ENCODE results near the gene CLEC19A.

CLEC19A gene

DNA sequence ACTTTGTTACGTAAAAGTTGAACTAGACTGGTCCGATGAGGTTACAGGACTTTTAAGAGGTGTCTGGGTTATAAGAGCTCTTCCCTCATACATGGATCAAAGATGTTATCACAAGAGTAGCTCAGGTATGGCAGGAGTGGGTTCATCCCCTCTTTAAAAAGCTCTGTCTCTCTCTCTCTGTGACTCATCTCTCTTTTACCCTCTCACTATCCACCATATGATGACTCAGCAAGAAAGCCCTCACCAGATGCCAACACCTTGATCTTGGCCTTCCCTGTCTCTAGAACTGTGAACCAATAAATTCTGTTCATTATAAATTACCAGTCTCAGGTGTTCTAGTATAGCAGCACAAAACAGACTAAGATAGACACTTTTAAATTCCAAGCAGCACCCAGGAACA is 1.9 kb upstream of the CLEC19A start:
- DNase-seq (ENCODE audit: low read depth) = no peak
- H3K4me3 ChIP-seq (ENCODE audit: low read depth, low read length) = no peak overlapping the region

GRCh38 chr16:19284207-19284606 is 1.3 kb upstream of the CLEC19A start:
- no peak for TF ChIP-seq CTCF (conservative IDR thresholded peaks at IDR 0.05; ENCODE audit: low read depth, low read length)
- H3K4me3 ChIP-seq (ENCODE audit: low read depth, low read length) = no peak overlapping the region
- DNase-seq (ENCODE audit: low read depth) = no peak

More for the DNA sequence above, 1.9 kb upstream of the CLEC19A start:
- TF ChIP-seq CTCF (conservative IDR thresholded peaks at IDR 0.05; ENCODE audit: low read depth, low read length) = no peak

DNA sequence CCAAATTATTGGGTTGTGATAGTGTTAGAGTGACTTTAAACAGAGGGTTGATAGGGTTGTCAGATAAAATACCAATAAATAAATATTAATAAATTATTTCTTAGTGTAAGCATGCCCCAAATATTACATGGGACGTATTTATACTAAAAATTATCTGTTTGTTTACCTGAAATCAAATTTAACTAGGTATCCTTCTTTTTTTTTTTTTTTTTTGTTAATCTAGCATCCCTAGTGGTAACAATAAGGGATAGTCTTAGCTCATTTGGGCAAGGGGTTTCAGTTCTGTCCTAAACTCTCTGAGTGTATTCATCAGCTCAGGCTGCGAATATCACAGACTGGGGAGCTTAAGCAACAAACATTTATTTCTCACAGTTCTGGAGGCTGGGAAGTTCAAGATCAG is 1.3 kb downstream of the CLEC19A start:
- H3K4me3 ChIP-seq (ENCODE audit: low read depth, low read length) = no peak overlapping the region
- no peak for TF ChIP-seq CTCF (conservative IDR thresholded peaks at IDR 0.05; ENCODE audit: low read depth, low read length)
- no peak for DNase-seq (ENCODE audit: low read depth)

GRCh38 chr16:19287241-19287640 is 1.7 kb downstream of the CLEC19A start:
- H3K4me3 ChIP-seq (ENCODE audit: low read depth, low read length) = no peak overlapping the region
- DNase-seq (ENCODE audit: low read depth) = no peak
- no peak for TF ChIP-seq CTCF (conservative IDR thresholded peaks at IDR 0.05; ENCODE audit: low read depth, low read length)

GRCh38 chr16:19288872-19289799 is 3.6 kb downstream of the CLEC19A start:
- DNase-seq (ENCODE audit: low read depth) = no peak
- TF ChIP-seq CTCF (conservative IDR thresholded peaks at IDR 0.05; ENCODE audit: low read depth, low read length) = no peak
- H3K4me3 ChIP-seq (ENCODE audit: low read depth, low read length) = no peak overlapping the region

DNA sequence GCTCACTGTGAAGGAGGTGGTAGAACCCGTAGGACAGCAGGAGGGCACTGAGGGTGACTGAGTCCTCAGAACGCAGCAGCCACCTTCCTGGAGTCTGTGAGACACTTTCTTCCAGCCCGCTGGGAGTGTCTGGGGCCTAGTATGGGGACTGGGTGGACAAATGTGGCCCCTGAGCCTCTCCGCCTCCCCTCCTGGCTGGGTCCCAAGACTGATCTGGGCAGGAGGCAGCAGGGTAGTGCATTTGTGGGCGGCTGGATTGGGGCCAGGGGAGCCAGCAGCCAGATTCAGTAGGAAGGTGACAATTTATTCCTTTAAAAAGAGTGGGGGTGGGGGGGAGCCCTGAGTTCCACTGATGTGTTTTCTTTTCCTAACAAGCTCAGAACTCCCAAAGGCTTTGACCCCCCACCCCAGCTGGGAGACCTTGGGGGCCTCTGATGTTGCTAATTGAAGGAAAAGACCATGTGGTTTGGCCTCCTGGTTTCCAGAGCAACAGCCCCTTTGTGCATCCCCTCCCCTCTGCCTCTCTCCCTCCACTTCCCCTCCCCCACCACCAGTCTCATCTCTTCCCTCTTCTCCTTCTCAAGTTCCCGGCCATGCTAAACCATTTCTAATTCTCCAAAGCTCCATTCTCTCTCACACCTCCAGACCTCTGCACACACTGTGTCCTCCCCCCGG is 4.4 kb downstream of the CLEC19A start:
- DNase-seq (ENCODE audit: low read depth) = no peak
- TF ChIP-seq CTCF (conservative IDR thresholded peaks at IDR 0.05; ENCODE audit: low read depth, low read length) = no peak
- no peak overlapping the region for H3K4me3 ChIP-seq (ENCODE audit: low read depth, low read length)
